ENCODE measurements around the gene DYRK1B. TPM values are rescaled to one million over a fixed set of nuclear protein-coding genes. Genes with fewer than 3 reads are reported as not detected.

Gene DYRK1B
- total RNA-seq, 1 donor from 2014 or later: 18.3 TPM

DNA sequence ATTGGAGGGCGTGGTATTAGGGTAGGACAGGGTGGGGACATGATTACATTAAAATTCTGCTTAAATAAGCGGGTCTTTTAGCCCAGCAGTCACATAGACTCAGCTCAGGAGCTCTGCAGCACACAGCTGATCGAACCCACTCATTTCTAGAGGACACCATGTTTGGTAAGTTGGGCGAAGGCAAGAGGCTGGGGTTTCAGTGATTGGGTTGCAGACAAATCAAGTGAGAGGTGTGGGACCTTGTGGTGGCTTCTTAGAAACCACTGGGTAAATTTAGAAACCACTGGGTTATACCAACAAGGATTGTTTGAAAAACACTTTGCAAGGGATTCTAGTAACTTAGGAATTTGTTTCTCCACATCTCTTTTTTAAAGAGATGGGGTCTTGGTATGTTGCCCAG lies 55.2 kb downstream of the DYRK1B start, which contains the start of gene LEUTX:
LEUTX (plus strand) TSS at position 92 of the 400 bp plus-strand sequence; CDS start at position 159, 67 bp downstream.
- no peak for ATAC-seq
- DNase-seq (ENCODE audit: low spot score): no peak
- intact Hi-C loops (cut with DNase I): no loop called here

Small RNAs within 50 kb of the gene (microRNA-seq; reads per million reads assigned to microRNA genes)
- not detected for gene MIR6719

Other genes with a start within 250 kb of the DYRK1B start
- gene LGALS13, start 231.6 kb downstream of the DYRK1B start, total RNA-seq: not detected
- gene LGALS16, start 178.2 kb downstream of the DYRK1B start, total RNA-seq: not detected
- not detected for gene LGALS14, start 129.7 kb downstream of the DYRK1B start, total RNA-seq
- gene CLC, start 96.1 kb downstream of the DYRK1B start, total RNA-seq: 1.4 TPM
- gene LEUTX, start 55.3 kb downstream of the DYRK1B start, total RNA-seq: not detected
- gene FBL, start 12.2 kb upstream of the DYRK1B start, total RNA-seq: 132 TPM
- gene FCGBP, start 100.5 kb upstream of the DYRK1B start, total RNA-seq: 83.1 TPM
- 49.3 TPM for gene PSMC4, start 137.0 kb upstream of the DYRK1B start, total RNA-seq
- 14.3 TPM for gene ZNF546, start 162.9 kb upstream of the DYRK1B start, total RNA-seq
- 29.6 TPM for gene ZNF780B, start 222.1 kb upstream of the DYRK1B start, total RNA-seq